H1 (cell line): ENCODE measurements around the gene CASR. TPM values are rescaled to one million over a fixed set of nuclear protein-coding genes. Genes with fewer than 3 reads are reported as not detected.

Experiments used
- CTCF ChIA-PET: fragments of 300-600 bp; sonication (Branson Sonifier 250); formaldehyde crosslinking; loops from one replicate; lab custom pipeline; 2021; ENCODE audit not compliant: partially characterized antibody; lab: Charles Lee
- POLR2A ChIA-PET: fragments of 300-600 bp; sonication (Branson Sonifier 250); formaldehyde crosslinking; loops from one replicate; lab custom pipeline; 2021; ENCODE audit warnings: inconsistent platforms; ENCODE audit not compliant: partially characterized antibody; lab: Charles Lee
- DNase-seq, 2 experiments: peaks; one replicate each; pipeline versions ENCODE4 v3.0.0 to v3.0.0-alpha.2; 2010 to 2022; ENCODE audit warnings: low spot score in 2 of 2, low read depth in 1 of 2, mixed read lengths in 1 of 2
- FAIRE-seq: peaks from 2 replicates; lab custom pipeline; 2011; peaks lifted over from hg19 to GRCh38; lab: Jason Lieb, UNC
- H2AFZ ChIP-seq: 2 replicates; pipeline ENCODE4 v1.8.1; 2012; ENCODE audit warnings: low read length, inconsistent platforms
- H2AK5ac ChIP-seq: 2 replicates; pipeline ENCODE4 v1.6.1; 2013; ENCODE audit warnings: low read depth, low read length
- H2BK120ac ChIP-seq: replicated peaks from 2 replicates; pipeline ENCODE3; 2013; ENCODE audit warnings: low read depth, low read length, inconsistent platforms
- H2BK12ac ChIP-seq: 2 replicates; pipeline ENCODE4 v1.6.1; 2013; ENCODE audit warnings: low read depth, low read length
- H2BK15ac ChIP-seq: 2 replicates; pipeline ENCODE4 v1.6.1; 2013; ENCODE audit warnings: low read length
- H2BK20ac ChIP-seq: 2 replicates; pipeline ENCODE4 v1.6.1; 2013; ENCODE audit warnings: low read length
- H2BK5ac ChIP-seq: 2 replicates; pipeline ENCODE4 v1.6.1; 2013; ENCODE audit warnings: low read depth, low read length
- H3K14ac ChIP-seq: 2 replicates; pipeline ENCODE4 v1.6.1; 2013; ENCODE audit warnings: inconsistent platforms; ENCODE audit not compliant: insufficient read length
- H3K18ac ChIP-seq: 2 replicates; pipeline ENCODE4 v1.6.1; 2013; ENCODE audit warnings: low read length; ENCODE audit errors: extremely low read depth
- H3K23ac ChIP-seq: 2 replicates; pipeline ENCODE4 v1.6.1; 2013; ENCODE audit warnings: inconsistent platforms; ENCODE audit not compliant: insufficient read length
- H3K23me2 ChIP-seq: 2 replicates; pipeline ENCODE4 v1.6.1; 2013; ENCODE audit warnings: low read depth, low read length
- H3K27ac ChIP-seq: 2 replicates; pipeline ENCODE4 v1.6.1; 2011; ENCODE audit warnings: low read depth, low read length, inconsistent platforms
- H3K27me3 ChIP-seq, 4 experiments: replicated peaks in 1 of 4; 1 replicate in 1 of 4; 2 replicates in 3 of 4; pipeline versions ENCODE4 v1.6.1 to v1.8.1; 2011 to 2013; ENCODE audit warnings: low read length in 3 of 4, mild to moderate bottlenecking in 3 of 4, inconsistent platforms in 2 of 4, mixed read lengths in 2 of 4, moderate library complexity in 1 of 4; ENCODE audit not compliant: control insufficient read depth in 3 of 4, insufficient read depth in 3 of 4; ENCODE audit errors: extremely low read depth in 1 of 4
- H3K36me3 ChIP-seq, 4 experiments: 2 replicates each; pipeline versions ENCODE4 v1.6.1 to v1.8.1; 2011 to 2013; ENCODE audit warnings: mild to moderate bottlenecking in 4 of 4, low read length in 3 of 4, moderate library complexity in 2 of 4, control low read depth in 1 of 4, inconsistent platforms in 1 of 4; ENCODE audit not compliant: insufficient read depth in 4 of 4, control insufficient read depth in 2 of 4
- H3K4ac ChIP-seq: replicated peaks from 2 replicates; pipeline ENCODE3; 2013; ENCODE audit warnings: low read length, low read depth, mixed read lengths, inconsistent platforms; ENCODE audit not compliant: insufficient read length
- H3K4me1 ChIP-seq, 4 experiments: replicated peaks in 1 of 4; 1 replicate in 1 of 4; 2 replicates in 3 of 4; pipeline versions ENCODE4 v1.6.1 to v1.8.1; 2011 to 2013; ENCODE audit warnings: low read length in 3 of 4, inconsistent platforms in 2 of 4, mixed read lengths in 1 of 4; ENCODE audit not compliant: insufficient read depth in 4 of 4, control insufficient read depth in 3 of 4
- H3K4me2 ChIP-seq, 2 experiments: 2 replicates each; pipeline versions ENCODE4 v1.6.1 to v1.8.1; 2011 to 2013; ENCODE audit warnings: low read depth in 2 of 2, low read length in 2 of 2, control low read depth in 1 of 2, inconsistent platforms in 1 of 2, mild to moderate bottlenecking in 1 of 2; ENCODE audit not compliant: insufficient read depth in 1 of 2
- H3K4me3 ChIP-seq, 4 experiments: fragments of 200-600, 300-600 bp in 1 of 4; sonication (generic), shearing (Covaris generic), sonication (Bioruptor Twin) in 1 of 4; 2 replicates each; pipeline versions ENCODE4 v1.5.1 to v1.8.1; 2011 to 2016; ENCODE audit warnings: low read length in 4 of 4, low read depth in 3 of 4, control low read depth in 2 of 4, inconsistent platforms in 2 of 4, mild to moderate bottlenecking in 2 of 4, mixed read lengths in 1 of 4, moderate library complexity in 1 of 4; ENCODE audit not compliant: insufficient read depth in 2 of 4; ENCODE audit errors: extremely low read depth in 1 of 4
- H3K56ac ChIP-seq: replicated peaks from 2 replicates; pipeline ENCODE3; 2013; ENCODE audit warnings: low read depth, mild to moderate bottlenecking, mixed read lengths, low read length, inconsistent platforms; ENCODE audit not compliant: insufficient read length
- H3K79me1 ChIP-seq: 2 replicates; pipeline ENCODE4 v1.6.1; 2013; ENCODE audit warnings: low read depth, low read length, control low read depth
- H3K79me2 ChIP-seq, 2 experiments: 2 replicates each; pipeline versions ENCODE4 v1.6.1 to v1.8.1; 2012 to 2013; ENCODE audit warnings: low read length in 2 of 2, mild to moderate bottlenecking in 2 of 2, inconsistent platforms in 1 of 2; ENCODE audit not compliant: insufficient read depth in 2 of 2, control insufficient read depth in 1 of 2
- H3K9ac ChIP-seq, 4 experiments: replicated peaks in 1 of 4; 1 replicate in 1 of 4; 2 replicates in 3 of 4; pipeline versions ENCODE4 v1.6.1 to v1.8.1; 2011 to 2013; ENCODE audit warnings: low read depth in 3 of 4, low read length in 3 of 4, control low read depth in 2 of 4, mild to moderate bottlenecking in 2 of 4, moderate library complexity in 2 of 4, inconsistent platforms in 1 of 4; ENCODE audit errors: extremely low read depth in 1 of 4
- H3K9me3 ChIP-seq, 2 experiments: 2 replicates each; pipeline versions ENCODE4 v1.6.1 to v1.8.1; 2012 to 2013; ENCODE audit warnings: mild to moderate bottlenecking in 2 of 2, moderate library complexity in 2 of 2, control low read depth in 1 of 2, inconsistent platforms in 1 of 2, low read depth in 1 of 2, low read length in 1 of 2, mixed read lengths in 1 of 2; ENCODE audit not compliant: insufficient read depth in 2 of 2
- H4K20me1 ChIP-seq, 2 experiments: replicated peaks in 1 of 2; 2 replicates each; pipeline versions ENCODE3 to v1.8.1; 2011 to 2013; ENCODE audit warnings: inconsistent platforms in 2 of 2, low read length in 2 of 2, mild to moderate bottlenecking in 1 of 2; ENCODE audit not compliant: insufficient read depth in 2 of 2, control insufficient read depth in 1 of 2
- H4K5ac ChIP-seq: 2 replicates; pipeline ENCODE4 v1.6.1; 2013; ENCODE audit warnings: low read length, low read depth, mixed read lengths, inconsistent platforms; ENCODE audit not compliant: insufficient read length
- H4K8ac ChIP-seq: 2 replicates; pipeline ENCODE4 v1.8.0; 2013; ENCODE audit warnings: mild to moderate bottlenecking, moderate library complexity, low read length, inconsistent platforms; ENCODE audit not compliant: insufficient read depth; ENCODE audit errors: extremely low read depth
- H4K91ac ChIP-seq: replicated peaks from 2 replicates; pipeline ENCODE3; 2013; ENCODE audit warnings: low read length, mixed read lengths, inconsistent platforms; ENCODE audit not compliant: insufficient read length
- BACH1 ChIP-seq: IDR thresholded peaks from 2 replicates; pipeline ENCODE4 v1.6.1; 2012; ENCODE audit warnings: low read length, improper control_type of control experiment
- CHD2 ChIP-seq: IDR thresholded peaks from 2 replicates; pipeline ENCODE4 v1.6.1; 2012; ENCODE audit warnings: low read length, improper control_type of control experiment
- CREB1 ChIP-seq: IDR thresholded peaks from 2 replicates; pipeline ENCODE4 v1.6.1; 2012; ENCODE audit warnings: inconsistent platforms
- KDM5A ChIP-seq: fragments of 200-600 bp; IDR thresholded peaks from 2 replicates; pipeline ENCODE4 v1.7.1; 2012; ENCODE audit warnings: mild to moderate bottlenecking, low read length, inconsistent platforms, mixed read lengths
- MAFK ChIP-seq: IDR thresholded peaks from 2 replicates; pipeline ENCODE4 v1.6.1; 2012; ENCODE audit warnings: low read depth, mild to moderate bottlenecking, improper control_type of control experiment, low read length
- POLR2AphosphoS5 ChIP-seq: IDR thresholded peaks from 2 replicates; pipeline ENCODE4 v1.6.1; 2011; ENCODE audit warnings: low read depth, low read length
- POU5F1 ChIP-seq: IDR thresholded peaks from 2 replicates; pipeline ENCODE4 v1.6.1; 2011; ENCODE audit warnings: low read depth, mild to moderate bottlenecking, low read length, moderate library complexity
- SAP30 ChIP-seq: fragments of 300-600 bp; sonication (generic); IDR thresholded peaks from 2 replicates; pipeline ENCODE4 v1.7.1; 2012; ENCODE audit warnings: low read length, moderate library complexity, mild to moderate bottlenecking, inconsistent platforms; ENCODE audit not compliant: insufficient read depth, insufficient replicate concordance
- SP1 ChIP-seq: IDR thresholded peaks from 2 replicates; pipeline ENCODE4 v1.6.1; 2011; ENCODE audit warnings: low read depth, low read length
- SUZ12 ChIP-seq: fragments of 200-600 bp; sonication (generic); IDR thresholded peaks from 2 replicates; pipeline ENCODE4 v1.6.1; 2012; ENCODE audit warnings: mild to moderate bottlenecking, inconsistent platforms, low read length, moderate library complexity, mixed read lengths
- ZNF274 ChIP-seq: IDR thresholded peaks from 2 replicates; pipeline ENCODE4 v1.7.0; 2012; ENCODE audit warnings: low read length, borderline replicate concordance; ENCODE audit errors: extremely low read depth
- WGBS, 2 experiments: shearing (Covaris generic) in 1 of 2; methylation state at CpG; one replicate each; pipeline versions ENCODE4 v1.1.6 to v1.1.7; 2013 to 2015; ENCODE audit warnings: low lambda C conversion rate in 2 of 2, mixed read lengths in 2 of 2, inconsistent platforms in 1 of 2, low coverage in 1 of 2, missing lambda C conversion rate in 1 of 2; ENCODE audit not compliant: insufficient replicate concordance in 2 of 2, insufficient coverage in 1 of 2, insufficient read length in 1 of 2; ENCODE audit errors: extremely low coverage in 1 of 2, missing lambda C conversion rate in 1 of 2; 5-methylcytosine and 5-hydroxymethylcytosine counted together
- polyA plus RNA-seq, 7 experiments: library from polyadenylated mRNA; depleted of rRNA in 3 of 7; stranded (reverse) in 5 of 7; unstranded in 2 of 7; fragments of >200 nt in 5 of 7; fragments of 200-250 nt in 2 of 7; gene quantifications; 1 replicate in 5 of 7; 2 replicates in 1 of 7; 4 replicates in 1 of 7; pipeline versions ENCODE4 v1.2.1 to v1.2.3, GENCODE V29; 2011 to 2013; ENCODE audit warnings: missing spikeins in 2 of 7, mixed read lengths in 2 of 7
- total RNA-seq: library from RNA; stranded (reverse); fragmentation: NEBNext Ultra II Directional; extraction: Animal tissue kit (Norgen Biotek cat#: 25700); gene quantifications from 2 replicates; pipeline ENCODE4 v1.2.1, GENCODE V29; 2021
- TF ChIP-seq, protein P1 (sequence below): IDR thresholded peaks from 2 replicates; pipeline ENCODE4 v1.6.1; 2012; ENCODE audit warnings: inconsistent platforms

Gene CASR
- total and polyA plus RNA-seq, 2 of the 8 experiments (the other 6 are each of a cell fraction or from before 2014, with no cell fraction given), result 0.36 to 0.58 TPM

GRCh38 chr3:122151480-122151879 lies 32.0 kb upstream of the CASR start:
- Histone ChIP-seq H4K20me1 (no peaks in the 10 kb centered on the region), H2BK15ac (no peak overlapping the region), H3K23ac (no peak overlapping the region), H3K9ac (no peak overlapping the region), H2AK5ac (no peak overlapping the region), H4K5ac (no peak overlapping the region), H3K4ac (no peak overlapping the region), H2BK5ac (no peak overlapping the region), H2AFZ (no peak overlapping the region), H3K27me3 (no peaks in the 10 kb centered on the region; a peak in 1 of 7 replicates), H3K36me3 (no peaks in the 10 kb centered on the region), H3K56ac (no peak overlapping the region), H3K4me2 (no peak overlapping the region), H3K27ac (no peak overlapping the region), H3K4me3 (no peak overlapping the region), H3K79me1 (no peaks in the 10 kb centered on the region), H2BK120ac (no peak overlapping the region), H3K18ac (no peak overlapping the region), H2BK12ac (no peak overlapping the region), H3K23me2 (no peaks in the 10 kb centered on the region), H3K9me3 (peaks cover 10 to 13% of the 10 kb centered on the region in 2 experiments; a peak in 2 of 4 replicates), H3K4me1 (no peaks in the 10 kb centered on the region), H4K91ac (no peak overlapping the region), H4K8ac (no peak overlapping the region), H3K79me2 (no peaks in the 10 kb centered on the region), H3K14ac (no peak overlapping the region), H2BK20ac (no peak overlapping the region)
- ChIA-PET POLR2A (no interaction called here), CTCF (no interaction called here)
- FAIRE-seq (no peak), DNase-seq (no peak)
- 85% methylated on average over 2 of the region's 2 CpGs; no CpG with 5 or more reads in 1 of the 2 experiments for WGBS, 2 experiments
- TF ChIP-seq POLR2AphosphoS5 (no peak), SAP30 (no peak), BACH1 (no peak), KDM5A (no peak), ZNF274 (no peak), POU5F1 (no peak), SP1 (no peak), MAFK (no peak), CHD2 (no peak), CREB1 (no peak), SUZ12 (no peak)
- TF ChIP-seq, protein P1, sequence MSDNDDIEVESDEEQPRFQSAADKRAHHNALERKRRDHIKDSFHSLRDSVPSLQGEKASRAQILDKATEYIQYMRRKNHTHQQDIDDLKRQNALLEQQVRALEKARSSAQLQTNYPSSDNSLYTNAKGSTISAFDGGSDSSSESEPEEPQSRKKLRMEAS, result no peak
